GM12878 (cell line): Measurements from ENCODE around the gene ATP1A3. TPM values are rescaled to one million over a fixed set of nuclear protein-coding genes. Genes with fewer than 3 reads are reported as not detected.

Source experiments
- JUND ChIP-seq: IDR thresholded peaks from 2 replicates; pipeline ENCODE4 v1.6.1; 2012; ENCODE audit warnings: low read depth, mild to moderate bottlenecking, low read length, improper control_type of control experiment, moderate library complexity
- ZBTB33 ChIP-seq: fragments of 450-650 bp; IDR thresholded peaks from 2 replicates; pipeline ENCODE4 v1.6.1; 2017; ENCODE audit warnings: mild to moderate bottlenecking
- polyA plus RNA-seq, 11 experiments: library from polyadenylated mRNA; depleted of rRNA in 4 of 11; unstranded in 6 of 11; stranded (reverse) in 5 of 11; fragments of >200 nt; fragmentation: Nextera tagmentation in 4 of 11; fragmentation: Illumina TruSeq in 1 of 11; extraction: Ambion mirVana in 4 of 11; extraction: Trizol in 1 of 11; gene quantifications; 1 replicate in 1 of 11; 2 replicates in 10 of 11; pipeline versions ENCODE4 v1.2.1 to v1.2.3, GENCODE V29; 2011 to 2016; ENCODE audit warnings: inconsistent platforms in 2 of 11, missing spikeins in 2 of 11, low read depth in 1 of 11
- total RNA-seq, 4 experiments: library from RNA; depleted of rRNA in 3 of 4; stranded (reverse); fragments of >200 nt in 3 of 4; fragmentation: Illumina TruSeq in 1 of 4; extraction: Trizol in 1 of 4; gene quantifications; 2 replicates each; pipeline versions ENCODE4 v1.2.1 to v1.2.3, GENCODE V29; 2013 to 2021
- TF ChIP-seq, protein P1 (sequence below): fragments of 450-650 bp; IDR thresholded peaks from 2 replicates; pipeline ENCODE4 v1.6.1; 2017; ENCODE audit warnings: low read depth, mild to moderate bottlenecking, moderate library complexity
- TF ChIP-seq, protein P2 (sequence below): IDR thresholded peaks from 2 replicates; pipeline ENCODE4 v1.6.1; 2012; ENCODE audit warnings: mild to moderate bottlenecking, low read depth, low read length

ATP1A3 gene
- total and polyA plus RNA-seq, 10 of the 15 experiments (the other 5 are each of a cell fraction or from before 2014, with no cell fraction given) = 0.17 to 0.86 (median 0.32) TPM; not detected in 2

DNA sequence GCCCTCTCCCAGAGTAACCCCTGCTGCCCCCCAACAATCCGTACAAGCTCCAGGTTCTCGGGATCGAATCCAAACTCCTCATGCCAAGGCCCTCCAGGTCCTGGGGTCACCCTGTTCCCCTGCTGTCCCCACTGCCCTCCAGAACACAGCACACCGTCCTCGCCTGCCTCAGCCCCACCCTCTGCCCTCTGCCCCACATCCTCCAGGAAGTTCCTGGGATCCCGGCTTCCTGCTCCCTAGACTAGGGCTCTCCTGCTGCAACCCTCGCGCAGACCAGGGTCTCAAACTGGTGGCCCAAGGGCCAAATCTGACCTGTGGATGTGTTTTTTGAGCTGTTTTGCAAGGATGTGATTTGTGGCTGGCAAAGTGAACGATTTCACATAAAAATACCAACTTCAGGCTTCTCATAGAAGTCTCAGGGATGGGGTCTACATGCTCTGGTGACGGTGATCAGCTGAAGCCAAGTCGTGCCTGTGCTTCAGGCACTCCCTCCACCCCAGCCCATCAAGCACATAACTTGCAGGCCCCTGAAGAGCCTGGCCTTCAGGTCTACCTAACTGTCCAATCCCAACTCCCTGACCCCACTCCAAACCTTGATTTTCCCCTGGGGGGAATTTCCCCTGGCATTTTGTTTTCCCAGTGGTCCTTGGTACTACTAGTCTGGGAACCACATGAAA is 36.7 kb downstream of the ATP1A3 start (continued):
- TF ChIP-seq JUND (no peak), ZBTB33 (no peak)
- TF ChIP-seq, protein P1, sequence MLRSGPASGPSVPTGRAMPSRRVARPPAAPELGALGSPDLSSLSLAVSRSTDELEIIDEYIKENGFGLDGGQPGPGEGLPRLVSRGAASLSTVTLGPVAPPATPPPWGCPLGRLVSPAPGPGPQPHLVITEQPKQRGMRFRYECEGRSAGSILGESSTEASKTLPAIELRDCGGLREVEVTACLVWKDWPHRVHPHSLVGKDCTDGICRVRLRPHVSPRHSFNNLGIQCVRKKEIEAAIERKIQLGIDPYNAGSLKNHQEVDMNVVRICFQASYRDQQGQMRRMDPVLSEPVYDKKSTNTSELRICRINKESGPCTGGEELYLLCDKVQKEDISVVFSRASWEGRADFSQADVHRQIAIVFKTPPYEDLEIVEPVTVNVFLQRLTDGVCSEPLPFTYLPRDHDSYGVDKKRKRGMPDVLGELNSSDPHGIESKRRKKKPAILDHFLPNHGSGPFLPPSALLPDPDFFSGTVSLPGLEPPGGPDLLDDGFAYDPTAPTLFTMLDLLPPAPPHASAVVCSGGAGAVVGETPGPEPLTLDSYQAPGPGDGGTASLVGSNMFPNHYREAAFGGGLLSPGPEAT = no peak
- TF ChIP-seq, protein P2, sequence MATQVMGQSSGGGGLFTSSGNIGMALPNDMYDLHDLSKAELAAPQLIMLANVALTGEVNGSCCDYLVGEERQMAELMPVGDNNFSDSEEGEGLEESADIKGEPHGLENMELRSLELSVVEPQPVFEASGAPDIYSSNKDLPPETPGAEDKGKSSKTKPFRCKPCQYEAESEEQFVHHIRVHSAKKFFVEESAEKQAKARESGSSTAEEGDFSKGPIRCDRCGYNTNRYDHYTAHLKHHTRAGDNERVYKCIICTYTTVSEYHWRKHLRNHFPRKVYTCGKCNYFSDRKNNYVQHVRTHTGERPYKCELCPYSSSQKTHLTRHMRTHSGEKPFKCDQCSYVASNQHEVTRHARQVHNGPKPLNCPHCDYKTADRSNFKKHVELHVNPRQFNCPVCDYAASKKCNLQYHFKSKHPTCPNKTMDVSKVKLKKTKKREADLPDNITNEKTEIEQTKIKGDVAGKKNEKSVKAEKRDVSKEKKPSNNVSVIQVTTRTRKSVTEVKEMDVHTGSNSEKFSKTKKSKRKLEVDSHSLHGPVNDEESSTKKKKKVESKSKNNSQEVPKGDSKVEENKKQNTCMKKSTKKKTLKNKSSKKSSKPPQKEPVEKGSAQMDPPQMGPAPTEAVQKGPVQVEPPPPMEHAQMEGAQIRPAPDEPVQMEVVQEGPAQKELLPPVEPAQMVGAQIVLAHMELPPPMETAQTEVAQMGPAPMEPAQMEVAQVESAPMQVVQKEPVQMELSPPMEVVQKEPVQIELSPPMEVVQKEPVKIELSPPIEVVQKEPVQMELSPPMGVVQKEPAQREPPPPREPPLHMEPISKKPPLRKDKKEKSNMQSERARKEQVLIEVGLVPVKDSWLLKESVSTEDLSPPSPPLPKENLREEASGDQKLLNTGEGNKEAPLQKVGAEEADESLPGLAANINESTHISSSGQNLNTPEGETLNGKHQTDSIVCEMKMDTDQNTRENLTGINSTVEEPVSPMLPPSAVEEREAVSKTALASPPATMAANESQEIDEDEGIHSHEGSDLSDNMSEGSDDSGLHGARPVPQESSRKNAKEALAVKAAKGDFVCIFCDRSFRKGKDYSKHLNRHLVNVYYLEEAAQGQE = no peak
